ENCODE data around the gene STAC2.
"Not testable (repeated sequence)": the region's sequence is repeated elsewhere in the genome, so short reads cannot be mapped to it uniquely, and the experiment has no call there.

STAC2 gene, protein sequence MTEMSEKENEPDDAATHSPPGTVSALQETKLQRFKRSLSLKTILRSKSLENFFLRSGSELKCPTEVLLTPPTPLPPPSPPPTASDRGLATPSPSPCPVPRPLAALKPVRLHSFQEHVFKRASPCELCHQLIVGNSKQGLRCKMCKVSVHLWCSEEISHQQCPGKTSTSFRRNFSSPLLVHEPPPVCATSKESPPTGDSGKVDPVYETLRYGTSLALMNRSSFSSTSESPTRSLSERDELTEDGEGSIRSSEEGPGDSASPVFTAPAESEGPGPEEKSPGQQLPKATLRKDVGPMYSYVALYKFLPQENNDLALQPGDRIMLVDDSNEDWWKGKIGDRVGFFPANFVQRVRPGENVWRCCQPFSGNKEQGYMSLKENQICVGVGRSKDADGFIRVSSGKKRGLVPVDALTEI

GRCh38 chr17:39225308-39225958, at the start of gene STAC2:
STAC2 (minus strand) TSS chr17:39225945; CDS start chr17:39225502, 443 bp downstream.
- no peak for DNase-seq (ENCODE audit: low read depth)

DNA sequence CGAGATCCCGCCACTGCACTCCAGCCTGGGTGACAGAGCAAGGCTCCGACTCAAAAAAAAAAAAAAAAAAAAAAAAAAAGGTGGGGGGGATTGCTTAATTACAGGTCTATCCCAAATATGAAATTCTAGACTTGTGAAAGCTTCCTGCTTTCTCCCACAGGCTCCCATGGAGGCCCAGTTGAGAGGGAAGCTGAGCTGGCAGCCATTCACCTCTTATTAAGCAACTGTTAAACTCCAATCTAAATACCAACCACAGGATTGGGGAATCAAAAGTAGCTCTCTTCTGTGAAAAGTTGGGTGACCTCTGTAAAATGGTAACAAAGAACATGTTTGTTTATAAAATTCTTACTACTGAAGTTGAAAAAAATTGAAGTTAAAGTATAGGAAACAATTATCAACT, 45.8 kb upstream of the STAC2 start:
- peak; percentile 19 for DNase-seq (ENCODE audit: low read depth)

DNA sequence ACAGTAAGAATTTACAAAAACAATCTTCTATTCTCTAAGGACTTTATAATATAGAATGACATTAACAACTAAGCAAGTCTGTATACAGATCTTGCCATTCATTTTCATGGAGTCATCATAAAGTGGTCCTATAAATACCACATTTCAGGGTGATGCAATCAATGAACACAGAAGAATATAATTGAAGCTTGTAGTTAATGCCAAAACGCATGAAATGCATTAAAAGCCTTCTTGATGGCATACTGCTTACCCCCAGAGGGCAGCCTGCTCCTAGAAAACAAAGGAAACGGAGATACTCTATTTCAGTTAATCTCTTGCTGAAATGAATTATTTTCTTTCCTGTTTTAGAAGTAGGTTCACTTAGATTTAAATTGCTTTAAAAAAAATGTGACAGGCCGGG, 45.2 kb upstream of the STAC2 start:
- peak; percentile 46 for DNase-seq (ENCODE audit: low read depth)

DNA sequence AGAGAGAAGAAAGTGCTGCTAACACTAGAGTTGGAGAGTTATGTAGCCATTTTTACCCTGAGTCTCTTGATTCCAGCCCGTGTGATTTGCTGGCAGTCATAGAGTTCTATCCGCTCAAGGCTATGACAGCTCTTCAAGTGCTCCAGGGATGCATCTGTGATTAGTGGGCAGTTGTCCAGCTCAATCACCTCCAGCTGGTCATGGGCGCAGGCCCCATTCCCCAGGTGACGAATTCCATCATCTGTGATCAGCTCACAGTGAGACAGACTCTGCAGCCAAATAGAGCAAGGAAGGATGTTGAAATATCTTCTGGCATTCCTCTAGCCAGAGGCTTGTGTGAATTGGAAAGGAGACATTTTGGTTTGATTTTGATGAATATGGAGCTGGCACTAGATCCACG, 38.4 kb upstream of the STAC2 start:
- no peak for DNase-seq (ENCODE audit: low read depth)

DNA sequence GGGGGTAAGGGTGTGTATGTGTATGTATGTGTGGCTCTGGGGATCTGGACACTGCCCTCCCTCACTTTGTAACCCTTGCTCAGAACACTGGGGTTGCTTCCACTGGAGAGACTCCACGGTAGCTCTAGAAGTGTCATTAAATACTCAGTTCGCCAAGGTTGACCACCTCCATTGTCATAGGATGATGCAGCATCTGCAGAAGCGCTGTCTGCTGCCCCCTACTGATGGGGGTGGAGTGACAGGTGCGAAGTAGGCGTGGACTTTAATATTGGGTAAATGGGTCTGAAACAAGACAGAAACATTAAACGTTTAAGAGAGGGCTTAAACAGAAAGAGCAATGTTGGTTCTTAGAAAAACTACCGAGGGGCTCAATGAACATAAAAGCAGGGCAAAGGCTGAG, 35.5 kb upstream of the STAC2 start:
- DNase-seq (ENCODE audit: low read depth): no peak

- DNase-seq (ENCODE audit: low read depth): no peak
Measured at GRCh38 chr17:39252788-39253460, 27.2 kb upstream of the STAC2 start.

DNA sequence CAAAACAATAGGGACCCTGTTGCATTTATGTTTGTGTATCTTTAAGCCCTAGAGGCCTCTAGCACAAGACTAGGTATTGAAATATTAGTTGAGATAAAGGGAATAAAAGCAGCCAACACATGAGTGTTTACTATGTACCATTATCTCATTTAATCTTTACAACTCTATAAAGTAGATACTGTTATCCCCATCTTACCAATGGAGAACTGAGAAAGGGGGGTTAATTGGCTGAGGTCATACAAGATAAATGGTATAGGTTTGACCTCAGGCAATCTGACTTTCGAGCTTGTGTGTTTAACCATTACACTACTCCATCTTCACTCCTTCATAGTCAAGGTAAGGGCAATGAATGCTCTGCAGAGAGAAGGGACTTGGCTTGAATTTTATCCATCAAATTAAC, 26.3 kb upstream of the STAC2 start:
- no peak for DNase-seq (ENCODE audit: low read depth)

DNA sequence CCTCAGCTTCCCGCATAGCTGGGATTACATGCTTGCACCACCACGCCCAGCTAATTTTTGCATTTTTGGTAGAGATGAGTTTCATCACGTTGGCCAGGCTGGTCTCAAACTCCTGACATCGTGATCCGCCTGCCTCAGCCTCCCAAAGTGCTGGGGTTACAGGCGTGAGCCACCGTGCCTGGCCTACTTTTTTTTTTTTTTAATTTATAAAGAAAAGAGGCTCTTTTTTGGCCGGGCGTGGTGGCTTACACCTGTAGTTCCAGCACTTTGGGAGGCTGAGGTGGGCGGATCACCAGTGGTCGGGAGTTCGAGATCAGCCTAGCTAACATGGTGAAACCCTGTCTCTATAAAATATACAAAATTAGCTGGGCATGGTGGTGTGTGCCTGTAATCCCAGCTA, 24.3 kb upstream of the STAC2 start:
- DNase-seq (ENCODE audit: low read depth): not testable (repeated sequence)

- DNase-seq (ENCODE audit: low read depth): no peak
Measured at GRCh38 chr17:39246274-39246673, 20.5 kb upstream of the STAC2 start.

DNA sequence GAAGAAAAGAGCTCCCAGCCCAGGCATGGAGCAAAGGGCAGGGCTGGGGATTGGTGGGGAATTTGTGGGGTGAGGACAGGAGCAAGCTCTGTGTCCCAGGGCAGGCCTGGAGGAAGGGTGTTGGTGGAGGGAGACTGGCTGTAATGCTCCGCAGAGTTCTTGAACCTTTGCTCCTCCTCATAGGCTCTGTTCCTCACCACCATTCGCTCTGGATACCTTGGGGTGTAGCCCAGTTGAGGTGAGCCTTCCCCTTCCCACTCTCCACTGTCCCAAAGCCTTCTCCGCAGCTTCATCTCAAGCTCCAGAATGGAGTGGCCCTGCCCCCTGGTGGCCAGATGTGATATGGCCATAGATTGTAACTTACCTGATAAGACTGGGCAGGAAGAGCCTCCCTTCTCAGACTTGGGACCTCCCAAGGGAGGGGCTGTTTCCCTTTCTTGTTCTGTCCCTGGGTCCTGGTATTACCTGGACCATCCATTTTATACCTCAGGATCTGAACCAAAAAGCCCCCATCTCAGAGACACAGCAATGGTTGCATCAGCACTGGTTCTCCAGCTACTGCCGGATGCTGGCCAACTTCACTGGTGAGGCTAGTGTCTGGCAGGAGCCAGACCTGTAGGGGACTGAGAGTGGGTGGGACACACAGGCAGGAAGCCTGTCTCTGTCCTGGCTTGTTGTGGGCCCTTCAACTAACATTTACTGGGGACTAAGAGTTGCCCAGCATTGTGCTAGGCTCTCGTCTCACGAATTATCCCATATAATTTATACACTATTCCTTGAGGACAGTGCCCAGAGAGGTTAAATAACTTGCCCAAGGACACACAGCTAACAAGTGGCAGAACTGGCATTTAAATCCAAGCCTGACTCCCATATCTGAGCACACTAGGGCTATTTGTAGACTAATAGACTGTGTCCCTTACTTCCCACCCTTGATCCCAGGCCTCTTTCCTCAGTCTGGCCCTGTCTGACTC, 19.1 kb upstream of the STAC2 start:
- DNase-seq (ENCODE audit: low read depth): no peak

- DNase-seq (ENCODE audit: low read depth): no peak
Measured at GRCh38 chr17:39244016-39244599, 18.4 kb upstream of the STAC2 start.

GRCh38 chr17:39243155-39243554, 17.4 kb upstream of the STAC2 start:
- no peak for DNase-seq (ENCODE audit: low read depth)

- DNase-seq (ENCODE audit: low read depth): no peak
Measured at GRCh38 chr17:39240631-39241030, 14.9 kb upstream of the STAC2 start.

DNA sequence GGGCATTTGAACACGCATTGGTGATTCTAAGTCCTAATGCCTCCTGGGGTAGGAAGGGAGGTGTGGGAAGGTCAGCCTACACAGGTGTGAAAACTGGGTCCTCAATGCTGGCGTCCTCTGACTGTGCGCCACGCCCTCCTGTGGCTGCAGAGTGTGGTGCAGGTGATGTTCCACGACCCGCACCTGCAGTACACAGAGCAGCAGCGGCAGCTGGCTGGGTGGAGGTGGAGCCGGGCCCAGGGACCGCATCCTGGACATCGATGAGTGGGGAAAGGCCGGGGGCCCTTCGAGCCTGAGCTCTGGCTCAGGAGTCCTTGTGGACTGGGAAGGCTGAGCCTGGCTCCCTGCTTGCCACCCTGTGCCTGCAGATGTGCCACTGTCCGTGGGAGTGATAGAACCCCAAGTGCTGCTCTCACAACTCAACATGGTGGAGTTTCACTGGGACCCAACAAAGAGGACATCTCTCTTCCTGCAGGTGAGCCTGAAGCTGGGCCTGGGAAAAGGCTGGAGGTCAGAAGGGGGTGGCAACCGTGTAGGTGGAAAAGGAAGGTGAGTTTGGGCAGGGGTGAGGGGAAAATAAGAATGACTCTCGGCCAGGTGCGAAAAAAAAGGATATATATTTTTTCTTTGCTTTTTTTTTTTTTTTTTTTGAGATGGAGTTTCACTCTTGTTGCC, 14.0 kb upstream of the STAC2 start:
- DNase-seq (ENCODE audit: low read depth): no peak

DNA sequence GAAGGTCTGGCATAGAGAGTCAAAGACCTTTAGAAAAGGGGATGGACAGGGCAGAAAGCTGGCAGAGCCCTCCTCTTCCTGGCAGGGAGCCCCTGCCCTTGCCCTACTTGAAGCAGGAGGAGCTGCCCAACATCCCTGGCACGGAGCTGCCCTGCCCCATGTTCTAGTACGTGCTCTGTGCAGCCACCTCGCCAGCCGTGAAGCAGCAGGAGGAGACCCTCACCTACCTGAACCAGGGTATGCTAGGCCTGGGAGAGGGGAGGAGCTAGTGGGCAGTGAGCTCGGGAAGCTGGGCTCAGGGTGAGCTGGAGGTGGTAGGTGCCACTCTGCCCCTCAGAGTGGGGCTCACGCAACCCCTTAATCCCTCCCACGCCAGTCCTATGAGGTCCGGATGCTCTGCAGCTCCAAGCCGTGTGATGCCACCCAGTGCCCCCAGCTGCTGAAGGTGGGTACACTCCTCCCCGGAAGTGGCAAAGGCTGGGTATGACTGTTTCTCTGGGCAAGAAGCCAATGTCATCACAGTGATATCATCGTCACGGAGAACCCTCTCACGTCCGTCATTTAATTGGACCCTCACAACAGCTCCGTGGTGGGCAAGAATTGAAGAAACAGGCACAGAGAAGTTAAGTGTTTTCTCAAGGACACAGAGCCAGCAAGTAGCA, 12.7 kb upstream of the STAC2 start:
- no peak for DNase-seq (ENCODE audit: low read depth)

DNA sequence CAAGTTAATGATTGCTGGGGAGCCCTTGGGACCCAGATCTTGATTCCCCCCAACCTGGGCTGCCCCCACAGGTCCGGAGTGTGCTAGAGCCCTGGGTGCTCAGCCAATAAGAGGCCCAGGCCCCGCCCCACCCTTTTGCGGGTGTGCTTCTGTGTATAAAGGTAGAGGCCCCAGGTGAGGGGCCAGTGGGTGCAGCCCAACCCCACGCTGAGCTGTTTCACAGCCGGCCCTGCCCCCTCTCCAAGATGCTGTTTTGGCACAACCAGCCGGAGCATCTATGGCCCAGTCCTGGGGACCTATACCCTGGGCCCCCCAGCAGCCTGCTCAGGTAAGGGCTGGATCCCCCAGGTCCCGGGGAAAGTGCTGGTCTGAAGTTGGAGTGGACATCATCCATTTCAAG, 11.8 kb upstream of the STAC2 start:
- DNase-seq (ENCODE audit: low read depth): no peak

DNA sequence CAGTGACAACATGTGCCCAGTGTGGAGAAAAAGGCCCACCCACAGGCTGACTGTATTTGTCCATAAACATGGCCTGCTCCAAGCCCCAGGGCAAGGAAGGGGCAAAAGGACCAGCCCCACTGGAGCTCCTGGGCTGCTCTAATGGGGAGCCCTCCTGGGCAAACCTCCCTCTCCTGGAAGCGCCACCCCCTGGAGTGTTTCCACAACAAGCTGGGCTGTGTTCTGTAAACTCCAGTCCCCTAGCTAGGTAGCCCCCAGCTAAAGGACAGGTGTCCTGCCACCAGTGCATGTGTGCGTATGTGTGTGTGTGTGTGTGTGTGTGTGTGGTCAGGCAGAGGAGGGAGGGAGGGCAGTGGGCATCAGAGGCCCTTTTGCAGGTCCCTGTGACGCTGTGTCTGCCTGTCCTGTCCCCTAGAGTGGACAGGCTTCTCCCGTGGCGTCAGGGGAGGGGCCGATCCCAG, 11.3 kb upstream of the STAC2 start:
- DNase-seq (ENCODE audit: low read depth): no peak

DNA sequence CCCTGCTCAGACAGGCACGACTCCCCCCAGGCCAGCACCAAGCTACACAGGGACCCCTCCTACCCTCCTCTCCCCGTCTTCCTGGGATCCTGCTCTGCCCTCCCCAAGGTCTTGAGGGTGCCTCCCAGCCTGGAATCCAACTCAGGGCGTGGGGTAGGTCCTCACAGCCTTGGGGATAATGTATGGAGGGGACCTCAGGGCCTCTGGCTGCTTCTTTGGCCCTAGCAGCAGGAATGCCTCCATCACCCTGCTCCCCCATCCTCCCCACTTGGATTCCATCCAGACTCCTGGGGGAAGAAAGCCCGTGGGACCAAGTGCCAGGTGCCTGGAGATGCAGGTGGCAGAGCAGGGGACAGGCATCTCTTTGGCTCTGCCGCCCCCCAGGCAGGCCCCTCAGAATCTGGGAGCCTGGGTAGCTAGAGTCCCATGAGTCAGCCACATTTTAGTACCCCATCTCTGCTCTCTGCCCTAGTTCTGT, 10.7 kb upstream of the STAC2 start:
- DNase-seq (ENCODE audit: low read depth): no peak

DNA sequence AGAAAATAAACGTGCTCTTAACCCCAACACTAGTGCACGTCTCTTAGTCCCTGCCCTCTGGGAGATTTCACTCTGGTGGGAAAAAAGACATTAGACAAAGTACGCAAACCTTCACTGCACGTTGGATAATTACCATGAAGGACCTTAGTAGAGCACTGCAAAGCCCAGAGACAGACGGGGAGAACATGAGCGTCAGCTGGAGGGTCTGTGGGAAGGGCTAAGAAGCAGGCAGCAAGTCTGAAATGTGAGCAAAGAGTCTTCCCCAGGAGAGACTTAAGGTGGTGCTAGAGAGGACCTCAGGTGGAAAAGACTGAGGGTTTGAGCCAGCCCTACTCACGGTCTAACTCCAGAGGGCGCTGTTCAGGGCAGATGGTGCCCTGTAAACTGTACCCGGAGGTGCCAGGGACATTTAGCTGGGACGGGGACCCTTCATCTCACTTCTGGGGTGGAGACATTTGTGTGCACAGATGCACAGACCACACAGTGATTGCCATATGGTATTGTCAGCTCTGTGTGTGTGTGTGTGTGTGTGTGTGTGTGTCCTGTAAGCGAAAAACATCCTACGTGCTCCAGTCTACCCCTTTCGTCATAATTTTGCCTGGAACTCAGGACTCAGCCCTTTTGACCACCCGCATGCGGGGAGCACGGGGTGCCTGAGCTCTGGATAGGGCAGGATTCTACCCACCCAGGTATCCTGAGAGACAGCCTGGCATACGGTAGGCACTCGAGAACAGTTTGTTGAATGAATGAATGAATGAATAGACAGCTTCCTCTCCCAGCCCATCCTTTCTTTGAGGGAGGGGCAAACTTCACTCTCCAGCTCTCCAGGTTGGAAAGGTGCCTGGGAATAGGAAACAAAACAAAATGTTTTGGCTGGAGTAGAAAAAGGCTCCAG, 10.1 kb upstream of the STAC2 start:
- no peak for DNase-seq (ENCODE audit: low read depth)

Measured in GM04503 (cell line).